NOMO-1 (cell line): Measurements from ENCODE around the gene CCNF.
"Not testable (repeated sequence)": the region's sequence is repeated elsewhere in the genome, so short reads cannot be mapped to it uniquely, and the experiment has no call there.

Source experiments
- DNase-seq, 2 experiments: peaks; one replicate each; lab custom pipeline; 2025; ENCODE audit not compliant: unreplicated experiment in 2 of 2; lab: John Stamatoyannopoulos, UW

The CCNF gene

GRCh38 chr16:2471016-2471652 is 41.9 kb downstream of the CCNF start, which contains the start of gene NTN3:
NTN3 (plus strand) TSS chr16:2471297; CDS start chr16:2471702, 405 bp downstream.
- no peak for DNase-seq

GRCh38 chr16:2471653-2472487 is 42.6 kb downstream of the CCNF start:
- no peak for DNase-seq

GRCh38 chr16:2472488-2472864 is 43.2 kb downstream of the CCNF start:
- no peak for DNase-seq

- no peak for DNase-seq
Observed at GRCh38 chr16:2472885-2473445, 43.7 kb downstream of the CCNF start.

GRCh38 chr16:2473446-2473926 is 44.2 kb downstream of the CCNF start:
- no peak for DNase-seq

GRCh38 chr16:2473999-2474876 is 45.0 kb downstream of the CCNF start:
- peak; percentile 40 to 73 for DNase-seq

GRCh38 chr16:2474877-2475412 is 45.7 kb downstream of the CCNF start, which contains the start of gene TBC1D24:
TBC1D24 (plus strand) TSS chr16:2475127; CDS start chr16:2496149, 21,022 bp downstream.
- DNase-seq, result peak; percentile 73 to 78

GRCh38 chr16:2475413-2476344 is 46.4 kb downstream of the CCNF start:
- peak; percentile 21 to 28 for DNase-seq

GRCh38 chr16:2476345-2476720 is 47.1 kb downstream of the CCNF start:
- DNase-seq, result no peak

- DNase-seq, result no peak
Observed at GRCh38 chr16:2476741-2477140, 47.5 kb downstream of the CCNF start.

- no peak for DNase-seq
Observed at GRCh38 chr16:2477327-2477726, 48.1 kb downstream of the CCNF start.

GRCh38 chr16:2478279-2478678 is 49.0 kb downstream of the CCNF start:
- no peak for DNase-seq

GRCh38 chr16:2479996-2480395 is 50.7 kb downstream of the CCNF start:
- DNase-seq, result not testable (repeated sequence)

GRCh38 chr16:2480948-2481347 is 51.7 kb downstream of the CCNF start:
- no peak for DNase-seq

- DNase-seq, result no peak
Observed at GRCh38 chr16:2481676-2482075, 52.4 kb downstream of the CCNF start.

GRCh38 chr16:2482249-2482648 is 53.0 kb downstream of the CCNF start:
- no peak for DNase-seq

- DNase-seq, result no peak
Observed at GRCh38 chr16:2482708-2483534, 53.7 kb downstream of the CCNF start.
